Transverse colon (tissue), 4 donors: ENCODE results near the gene BNIP3. TPM values are rescaled to one million over a fixed set of nuclear protein-coding genes. Genes with fewer than 3 reads are reported as not detected.

ENCODE experiments used
- DNase-seq: peaks from one replicate; pipeline ENCODE4 v3.0.0-alpha.2; 2019
- H3K27ac ChIP-seq, 4 donors: fragments of 200-600 bp; sonication (generic); 2 replicates each; pipeline ENCODE4 v1.5.1; 2016 to 2018; ENCODE audit warnings: inconsistent platforms in 4 of 4
- H3K27me3 ChIP-seq: fragments of 200-600 bp; sonication (generic); 2 replicates; pipeline ENCODE4 v1.5.1; 2017; ENCODE audit warnings: inconsistent platforms
- H3K36me3 ChIP-seq, 4 donors: fragments of 200-600 bp; sonication (generic); 2 replicates each; pipeline ENCODE4 v1.5.1; 2017 to 2019; ENCODE audit warnings: inconsistent platforms in 4 of 4
- H3K4me1 ChIP-seq, 4 donors: fragments of 200-600 bp; sonication (generic); 2 replicates each; pipeline ENCODE4 v1.5.1; 2017 to 2020; ENCODE audit warnings: inconsistent platforms in 4 of 4
- H3K4me3 ChIP-seq, 4 donors: fragments of 200-600 bp; sonication (generic); 1 replicate in 1 of 4; 2 replicates in 3 of 4; pipeline versions ENCODE4 v1.5.1 to v1.6.1; 2017 to 2019; ENCODE audit warnings: inconsistent platforms in 4 of 4
- H3K9me3 ChIP-seq, 2 donors: fragments of 200-600 bp; sonication (generic); 2 replicates each; pipeline ENCODE4 v1.5.1; 2017 to 2019; ENCODE audit warnings: inconsistent platforms in 2 of 2
- EP300 ChIP-seq: sonication (generic); formaldehyde crosslinking; IDR thresholded peaks from one replicate; pipeline ENCODE4 v1.6.1; 2017; ENCODE audit warnings: antibody characterized with exemption, low read depth
- POLR2A ChIP-seq: fragments of 450-650 bp; IDR thresholded peaks from one replicate; pipeline ENCODE4 v1.6.1; 2016; ENCODE audit warnings: antibody characterized with exemption, mild to moderate bottlenecking, moderate library complexity
- POLR2AphosphoS5 ChIP-seq, 3 donors: sonication (generic); formaldehyde crosslinking; IDR thresholded peaks; one replicate each; pipeline ENCODE4 v1.6.1; 2016; ENCODE audit warnings: antibody characterized with exemption in 3 of 3
- WGBS, 2 donors: methylation state at CpG; one replicate each; pipeline ENCODE4 v1.1.5; 2018; ENCODE audit warnings: low coverage in 1 of 2; 5-methylcytosine and 5-hydroxymethylcytosine counted together
- in situ Hi-C, 4 donors: fragments of 200-750 bp; cut with MboI; loops; one replicate each; pipeline versions ENCODE4 v1.15.0 to v1.15.1; 2017; ENCODE audit warnings: low sequenced_read_pairs in 3 of 4, low pct_ligation_motif_present in 1 of 4, low pct_unique_long_range_greater_than_20kb in 1 of 4
- intact Hi-C: fragments of 100-400 bp; cut with DNase I; formaldehyde crosslinking; loops from one replicate; pipeline ENCODE4 v1.15.1; 2023; ENCODE audit warnings: low total_unique reads
- total RNA-seq, 4 donors: library from RNA; depleted of rRNA; stranded (reverse); fragments of >200 nt; gene quantifications; one replicate each; pipeline ENCODE4 v1.1.0, GENCODE V29; 2016
- TF ChIP-seq, protein P1 (sequence below), 5 experiments: fragments of 200-600 bp in 3 of 5; fragments of 450-650 bp in 2 of 5; sonication (generic) in 3 of 5; IDR thresholded peaks; 1 replicate in 2 of 5; 2 replicates in 3 of 5; pipeline ENCODE4 v1.5.1; 2016 to 2017; ENCODE audit warnings: antibody characterized with exemption in 5 of 5, inconsistent platforms in 3 of 5, mild to moderate bottlenecking in 2 of 5, moderate library complexity in 1 of 5

BNIP3 gene
- total RNA-seq, 4 donors from 2014 or later: 9.7 to 36.8 (median 27.6) TPM

DNA sequence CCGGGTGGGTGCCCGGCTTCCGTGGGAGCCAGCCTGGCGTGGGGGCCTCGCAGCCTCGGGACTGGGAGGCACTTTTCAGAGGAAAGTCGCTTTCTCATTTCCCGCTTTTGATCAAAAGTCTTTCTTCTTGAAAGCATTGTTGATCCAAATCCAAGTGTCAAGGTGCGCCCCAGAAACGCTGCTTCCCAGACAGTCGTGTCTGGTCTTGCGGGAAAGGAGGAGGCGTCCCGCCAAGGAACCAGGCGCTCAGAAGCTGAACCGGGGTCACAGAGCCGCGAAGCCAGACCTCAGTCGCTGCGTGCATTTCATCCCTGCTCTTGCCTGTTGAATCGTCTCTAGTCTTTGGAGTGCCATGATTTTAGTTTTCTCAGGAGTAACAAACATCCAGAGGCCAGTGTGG lies 1.1 kb upstream of the BNIP3 start:
- Histone ChIP-seq H3K27me3 (peaks cover 38% of the 10 kb centered on the region), H3K4me1 (peaks cover 4 to 26% (median 18%) of the 10 kb centered on the region in 4 donors), H3K9me3 (no peaks in the 10 kb centered on the region), H3K4me3 (peak overlapping the region in 3 of 4 donors; percentile 56 to 81 (median 78)), H3K36me3 (no peaks in the 10 kb centered on the region), H3K27ac (peak overlapping the region; percentile 30 to 70 (median 59))
- 81 to 100% methylated on average over 1 to 18 of the region's 21 CpGs for WGBS, 2 donors
- DNase-seq: no peak
- intact Hi-C loops (no loop called here), in situ Hi-C loops (no loop called here)
- TF ChIP-seq EP300 (no peak), POLR2A (no peak), POLR2AphosphoS5 (IDR thresholded peaks at IDR 0.05) (no peak)
- TF ChIP-seq, protein P1, sequence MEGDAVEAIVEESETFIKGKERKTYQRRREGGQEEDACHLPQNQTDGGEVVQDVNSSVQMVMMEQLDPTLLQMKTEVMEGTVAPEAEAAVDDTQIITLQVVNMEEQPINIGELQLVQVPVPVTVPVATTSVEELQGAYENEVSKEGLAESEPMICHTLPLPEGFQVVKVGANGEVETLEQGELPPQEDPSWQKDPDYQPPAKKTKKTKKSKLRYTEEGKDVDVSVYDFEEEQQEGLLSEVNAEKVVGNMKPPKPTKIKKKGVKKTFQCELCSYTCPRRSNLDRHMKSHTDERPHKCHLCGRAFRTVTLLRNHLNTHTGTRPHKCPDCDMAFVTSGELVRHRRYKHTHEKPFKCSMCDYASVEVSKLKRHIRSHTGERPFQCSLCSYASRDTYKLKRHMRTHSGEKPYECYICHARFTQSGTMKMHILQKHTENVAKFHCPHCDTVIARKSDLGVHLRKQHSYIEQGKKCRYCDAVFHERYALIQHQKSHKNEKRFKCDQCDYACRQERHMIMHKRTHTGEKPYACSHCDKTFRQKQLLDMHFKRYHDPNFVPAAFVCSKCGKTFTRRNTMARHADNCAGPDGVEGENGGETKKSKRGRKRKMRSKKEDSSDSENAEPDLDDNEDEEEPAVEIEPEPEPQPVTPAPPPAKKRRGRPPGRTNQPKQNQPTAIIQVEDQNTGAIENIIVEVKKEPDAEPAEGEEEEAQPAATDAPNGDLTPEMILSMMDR (IDR thresholded peaks at IDR 0.05): no peak

- peaks cover 4 to 26% (median 18%) of the 10 kb centered on the region in 4 donors for H3K4me1 ChIP-seq
- no peaks in the 10 kb centered on the region for H3K9me3 ChIP-seq
- no peaks in the 10 kb centered on the region for H3K36me3 ChIP-seq
- peak overlapping the region; percentile 46 to 81 (median 67) for H3K4me3 ChIP-seq
- in situ Hi-C loops (no loop called here), intact Hi-C loops (no loop called here)
- peak overlapping the region; percentile 30 to 70 (median 59) for H3K27ac ChIP-seq
- TF ChIP-seq POLR2A: no peak
- TF ChIP-seq, protein P1 (IDR thresholded peaks at IDR 0.05): no peak
- no peak for TF ChIP-seq POLR2AphosphoS5 (IDR thresholded peaks at IDR 0.05)
- no peak for TF ChIP-seq EP300
- 6% methylated on average over 42 of the region's 83 CpGs; no CpG with 5 or more reads in 1 of the 2 donors for WGBS, 2 donors
- peaks cover 38% of the 10 kb centered on the region for H3K27me3 ChIP-seq
- DNase-seq: no peak
Measured at GRCh38 chr10:131982185-131982756, 548 bp upstream of the BNIP3 start.

GRCh38 chr10:131980761-131981428 lies 828 bp downstream of the BNIP3 start:
- peak overlapping the region; percentile 56 to 92 (median 80) for H3K4me3 ChIP-seq
- peak overlapping the region; percentile 71 to 81 (median 76) for H3K27ac ChIP-seq
- H3K36me3 ChIP-seq: no peaks in the 10 kb centered on the region
- intact Hi-C loops: no loop called here
- 0 to 18% methylated on average over 5 to 29 of the region's 31 CpGs for WGBS, 2 donors
- TF ChIP-seq, protein P1 (IDR thresholded peaks at IDR 0.05): no peak
- TF ChIP-seq POLR2A: no peak
- TF ChIP-seq POLR2AphosphoS5 (IDR thresholded peaks at IDR 0.05): no peak
- TF ChIP-seq EP300: no peak
- no peak for DNase-seq
- in situ Hi-C loops: no loop called here
- peaks cover 4 to 26% (median 18%) of the 10 kb centered on the region in 4 donors for H3K4me1 ChIP-seq
- H3K27me3 ChIP-seq: peaks cover 38% of the 10 kb centered on the region
- H3K9me3 ChIP-seq: no peaks in the 10 kb centered on the region

- H3K27me3 ChIP-seq: peaks cover 38% of the 10 kb centered on the region
- peaks cover 4 to 26% (median 18%) of the 10 kb centered on the region in 4 donors for H3K4me1 ChIP-seq
- intact Hi-C loops (no loop called here), in situ Hi-C loops (no loop called here)
- no peak for TF ChIP-seq EP300
- TF ChIP-seq, protein P1 (IDR thresholded peaks at IDR 0.05): no peak
- no peak for TF ChIP-seq POLR2AphosphoS5 (IDR thresholded peaks at IDR 0.05)
- TF ChIP-seq POLR2A: no peak
- no peaks in the 10 kb centered on the region for H3K36me3 ChIP-seq
- H3K27ac ChIP-seq: no peak overlapping the region
- H3K9me3 ChIP-seq: no peaks in the 10 kb centered on the region
- 86 to 88% methylated on average over 8 of the region's 8 CpGs for WGBS, 2 donors
- DNase-seq: no peak
- peak overlapping the region in 2 of 4 donors; percentile 5 to 78 for H3K4me3 ChIP-seq
Measured at GRCh38 chr10:131980321-131980720, 1.4 kb downstream of the BNIP3 start.
